ENCODE results near the gene BCL7C.
A peak's percentile ranks its signal among the peaks of the same experiment; 100 is the strongest.

The BCL7C gene

DNA sequence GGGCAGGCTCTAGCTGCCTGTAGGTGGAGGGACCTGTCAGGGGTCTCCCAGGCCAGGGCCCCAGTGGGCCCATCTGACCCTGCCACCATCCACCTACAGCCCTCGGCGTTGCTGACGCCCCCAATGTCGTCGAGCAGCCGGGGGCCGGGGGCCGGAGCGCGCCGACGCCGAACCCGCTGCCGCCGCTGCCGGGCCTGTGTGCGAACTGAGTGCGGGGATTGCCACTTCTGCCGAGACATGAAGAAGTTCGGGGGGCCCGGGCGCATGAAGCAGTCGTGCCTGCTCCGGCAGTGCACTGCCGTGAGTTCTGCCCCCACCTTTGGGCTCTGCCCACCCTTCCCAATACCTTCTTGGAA, 31.7 kb upstream of the BCL7C start:
- Mint-ChIP-seq H3K4me3 (no peak overlapping the region), H3K36me3 (ENCODE audit: low read depth) (peaks cover 5% of the 10 kb centered on the region), H3K27ac (no peak overlapping the region), H3K4me1 (ENCODE audit: low read depth) (peaks cover 10% of the 10 kb centered on the region), H3K9me3 (no peaks in the 10 kb centered on the region), H3K27me3 (no peaks in the 10 kb centered on the region)

DNA sequence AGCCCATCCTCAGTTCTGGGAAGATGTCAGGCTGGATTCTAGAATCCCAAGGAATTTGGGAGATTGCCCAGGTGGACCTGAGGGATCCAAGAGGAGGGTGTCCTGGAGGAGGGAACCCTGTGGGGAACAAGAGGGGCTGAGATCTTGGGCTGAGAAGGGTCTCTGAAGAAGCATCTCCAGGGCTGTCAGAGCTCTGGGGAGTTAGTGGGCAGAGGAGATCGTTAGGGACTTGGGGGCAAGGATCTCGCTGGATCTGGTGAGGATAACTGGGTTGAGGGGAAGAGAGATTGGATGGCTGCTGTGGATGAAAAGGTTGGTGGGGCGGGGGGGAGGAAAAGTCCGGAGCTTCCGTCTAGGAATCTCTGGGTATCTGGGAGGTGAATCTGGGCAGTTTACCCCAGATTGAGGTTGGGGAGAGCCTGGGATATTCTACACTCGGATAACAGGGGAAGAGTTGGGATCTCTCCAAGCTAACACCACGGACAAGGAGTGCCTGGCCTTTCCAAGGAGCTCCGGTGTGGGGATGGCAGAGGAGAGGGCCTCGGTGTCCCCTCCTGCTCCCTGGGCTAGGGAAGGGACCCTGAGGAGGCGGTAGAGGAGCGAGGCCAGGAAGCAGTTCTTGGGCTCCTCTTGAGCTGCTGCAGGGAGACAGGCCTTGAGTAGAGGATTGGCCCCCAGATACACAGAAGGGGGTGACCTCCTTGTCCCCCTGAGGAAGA, 31.2 kb upstream of the BCL7C start:
- Mint-ChIP-seq H3K36me3 (ENCODE audit: low read depth) (peaks cover 5% of the 10 kb centered on the region), H3K27me3 (no peaks in the 10 kb centered on the region), H3K4me3 (peak overlapping the region; percentile 78), H3K9me3 (no peaks in the 10 kb centered on the region), H3K4me1 (ENCODE audit: low read depth) (peaks cover 10% of the 10 kb centered on the region), H3K27ac (peak overlapping the region; percentile 40)

DNA sequence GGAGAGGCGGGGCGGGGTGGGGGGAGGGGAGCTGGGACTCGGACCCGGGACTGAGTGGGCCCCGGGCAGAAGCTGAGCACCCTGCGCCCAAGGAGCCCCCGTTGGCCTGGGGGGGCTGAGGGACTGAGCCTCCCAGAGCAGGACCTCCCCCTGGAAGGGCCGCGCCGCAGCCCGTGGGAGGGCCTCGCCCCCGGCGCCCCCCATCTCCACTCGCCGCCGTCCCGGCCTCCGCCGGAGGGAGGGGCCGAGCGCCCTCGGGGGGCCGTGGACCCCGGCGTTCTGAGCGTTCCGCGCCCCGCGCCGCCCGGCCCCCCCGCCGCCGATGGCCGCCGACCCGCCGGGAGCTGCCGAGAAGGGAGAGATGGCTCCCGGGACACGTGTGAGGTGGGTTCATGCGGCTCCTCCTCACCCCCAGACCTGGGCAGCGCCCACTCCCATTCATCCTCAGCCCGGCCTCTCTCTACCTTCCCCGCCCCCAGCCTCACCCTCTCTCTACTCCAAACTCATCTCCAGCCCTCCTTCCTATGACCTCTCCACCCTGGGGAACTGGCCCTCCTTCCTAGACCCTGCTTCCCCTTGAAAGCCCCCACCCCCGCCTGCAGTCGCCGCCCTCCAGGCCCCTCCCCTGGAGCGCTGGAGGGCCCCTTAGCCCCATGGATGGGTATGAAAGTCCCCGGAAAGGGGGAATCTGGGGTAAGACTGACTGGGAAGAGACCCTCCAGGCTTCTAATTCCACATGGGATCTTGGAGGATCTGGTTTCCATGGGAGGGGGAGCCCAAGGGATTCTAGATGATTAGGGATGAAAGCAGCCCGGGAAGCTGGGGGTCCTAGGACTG, 30.4 kb upstream of the BCL7C start:
- peaks cover 5% of the 10 kb centered on the region for H3K36me3 Mint-ChIP-seq (ENCODE audit: low read depth)
- peak overlapping the region; percentile 40 for H3K27ac Mint-ChIP-seq
- H3K4me3 Mint-ChIP-seq, result peak overlapping the region; percentile 78
- no peaks in the 10 kb centered on the region for H3K9me3 Mint-ChIP-seq
- peaks cover 10% of the 10 kb centered on the region for H3K4me1 Mint-ChIP-seq (ENCODE audit: low read depth)
- H3K27me3 Mint-ChIP-seq, result no peaks in the 10 kb centered on the region

DNA sequence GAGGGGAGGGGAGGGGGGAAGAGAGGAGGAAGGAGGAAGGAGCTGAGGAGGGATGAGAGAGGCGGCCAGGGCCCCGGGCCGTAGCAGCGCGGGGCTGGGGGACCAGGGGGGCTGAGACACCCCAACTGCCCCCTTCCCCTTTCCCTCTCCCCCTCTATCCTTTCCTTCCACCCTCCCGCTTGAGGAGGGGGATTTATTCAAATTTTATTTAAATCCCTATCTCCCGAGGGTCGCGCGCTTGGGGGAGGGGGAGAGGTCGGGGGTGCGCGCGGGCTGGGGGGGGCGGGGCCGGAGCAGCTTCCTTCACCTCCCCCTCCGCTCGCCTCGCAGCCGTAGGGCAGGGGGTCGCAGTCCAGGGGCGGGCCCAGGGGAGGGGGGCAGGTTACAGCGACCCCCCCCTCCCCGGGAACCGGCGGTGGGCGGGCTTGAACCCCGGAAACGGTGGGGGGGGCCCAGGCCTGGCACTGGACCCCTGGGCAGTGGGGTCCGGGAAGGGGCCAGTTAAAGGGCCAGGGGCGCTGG, 29.7 kb upstream of the BCL7C start, which contains the start of gene FBXL19:
FBXL19 (plus strand) TSS at position 19 of the 522 bp plus-strand sequence. CDS start 2,183 bp downstream, outside the sequence.
- Mint-ChIP-seq H3K9me3 (no peaks in the 10 kb centered on the region), H3K4me1 (ENCODE audit: low read depth) (peaks cover 10% of the 10 kb centered on the region), H3K4me3 (peak within 1 kb of the TSS; percentile 100), H3K27ac (peak within 1 kb of the TSS; percentile 100), H3K27me3 (no peaks in the 10 kb centered on the region), H3K36me3 (ENCODE audit: low read depth) (no peaks in the 10 kb centered on the region)

DNA sequence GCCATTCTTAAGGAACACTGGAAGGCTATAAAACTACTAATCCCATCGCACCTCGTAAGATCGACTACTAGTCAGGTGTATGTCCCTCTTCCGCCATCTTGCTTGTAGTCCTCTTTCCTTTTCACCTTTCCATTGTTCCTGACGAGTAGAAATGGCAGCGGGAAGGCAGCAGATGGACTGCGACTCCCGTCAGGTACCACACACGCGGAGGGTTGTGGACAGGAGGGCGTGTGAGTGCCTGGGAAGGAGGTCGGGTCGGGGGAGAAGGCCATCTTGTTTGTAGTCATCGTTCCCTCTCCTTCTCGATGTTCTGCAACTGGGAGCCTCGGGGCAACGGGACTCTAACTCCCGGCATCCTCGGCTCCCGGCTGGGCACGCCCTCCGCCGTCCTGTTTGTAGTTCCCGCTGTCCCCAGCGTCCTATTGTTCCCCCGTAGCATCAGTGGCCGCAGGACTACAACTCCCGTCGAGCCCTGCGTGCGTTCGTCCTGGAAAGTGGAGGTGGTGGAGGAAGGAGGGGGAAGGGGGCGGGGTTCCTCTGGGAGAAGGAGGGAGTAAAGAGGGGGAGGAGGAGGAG, 29.2 kb upstream of the BCL7C start:
- no peaks in the 10 kb centered on the region for H3K27me3 Mint-ChIP-seq
- H3K4me3 Mint-ChIP-seq, result peak overlapping the region; percentile 100
- peak overlapping the region; percentile 100 for H3K27ac Mint-ChIP-seq
- no peaks in the 10 kb centered on the region for H3K9me3 Mint-ChIP-seq
- no peaks in the 10 kb centered on the region for H3K36me3 Mint-ChIP-seq (ENCODE audit: low read depth)
- peaks cover 10% of the 10 kb centered on the region for H3K4me1 Mint-ChIP-seq (ENCODE audit: low read depth)

DNA sequence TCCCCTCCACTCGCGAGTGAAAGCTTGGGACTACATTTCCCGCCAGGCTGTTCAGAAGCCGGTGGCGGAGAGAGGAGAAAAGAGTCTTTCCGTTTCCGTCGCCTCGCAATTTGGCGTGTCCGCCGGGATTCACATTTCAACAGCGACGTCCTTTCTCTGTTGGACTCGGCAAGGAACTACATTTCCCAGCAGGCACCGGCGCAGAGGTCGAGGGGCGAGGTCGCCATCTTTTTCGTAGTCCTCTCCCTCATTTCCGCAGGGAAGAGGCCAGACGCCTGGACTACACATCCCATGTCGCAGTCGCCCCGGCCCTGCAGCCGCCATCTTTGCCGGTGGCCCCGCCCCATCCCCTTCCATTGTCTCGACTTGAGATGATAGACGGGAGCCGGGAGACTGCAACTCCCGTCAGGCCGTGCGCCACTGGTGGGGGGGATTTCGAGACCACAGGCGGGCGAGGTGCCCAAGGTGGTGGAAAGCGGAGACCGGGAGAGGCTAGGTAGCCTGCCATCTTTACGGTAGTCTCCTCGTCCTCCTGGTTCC, 28.6 kb upstream of the BCL7C start:
- Mint-ChIP-seq H3K27ac (peak overlapping the region; percentile 100), H3K4me3 (peak overlapping the region; percentile 100), H3K9me3 (no peaks in the 10 kb centered on the region), H3K36me3 (ENCODE audit: low read depth) (no peaks in the 10 kb centered on the region), H3K27me3 (no peaks in the 10 kb centered on the region), H3K4me1 (ENCODE audit: low read depth) (peaks cover 10% of the 10 kb centered on the region)

DNA sequence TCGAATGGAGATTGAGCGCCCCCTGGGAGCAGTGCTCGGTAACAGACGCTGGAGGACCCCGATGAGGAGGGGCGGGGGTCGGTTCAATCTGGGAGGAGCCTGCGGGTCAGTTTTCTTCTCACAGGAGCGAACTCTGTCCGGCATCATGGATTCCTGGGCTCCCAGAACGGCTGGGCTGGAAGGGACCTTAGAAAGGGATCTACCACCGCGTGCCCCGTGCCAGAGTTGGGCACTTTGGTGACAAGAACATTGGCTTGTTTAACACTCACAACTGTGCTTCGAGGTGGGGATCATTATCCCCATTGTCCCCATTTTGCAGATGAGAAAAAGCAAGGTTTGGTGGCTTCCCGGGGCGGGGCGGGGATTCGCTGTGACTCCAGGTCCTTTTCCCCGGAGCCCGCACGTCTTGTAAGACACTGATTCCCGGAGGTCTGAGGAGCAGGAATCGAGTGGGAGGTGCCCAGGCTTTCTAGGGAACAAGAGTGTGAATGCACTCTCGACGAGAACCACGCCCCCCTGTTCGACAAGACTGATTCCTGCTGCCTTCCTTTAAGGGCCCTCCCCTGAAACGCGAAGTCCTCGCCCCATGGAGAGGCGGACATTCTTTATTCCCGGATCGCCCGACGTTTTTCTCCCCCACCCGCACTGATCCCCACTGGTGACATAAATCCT, 28.0 kb upstream of the BCL7C start:
- no peaks in the 10 kb centered on the region for H3K27me3 Mint-ChIP-seq
- peaks cover 10% of the 10 kb centered on the region for H3K4me1 Mint-ChIP-seq (ENCODE audit: low read depth)
- H3K27ac Mint-ChIP-seq, result peak overlapping the region; percentile 100
- H3K9me3 Mint-ChIP-seq, result no peaks in the 10 kb centered on the region
- peak overlapping the region; percentile 100 for H3K4me3 Mint-ChIP-seq
- H3K36me3 Mint-ChIP-seq (ENCODE audit: low read depth), result no peaks in the 10 kb centered on the region

DNA sequence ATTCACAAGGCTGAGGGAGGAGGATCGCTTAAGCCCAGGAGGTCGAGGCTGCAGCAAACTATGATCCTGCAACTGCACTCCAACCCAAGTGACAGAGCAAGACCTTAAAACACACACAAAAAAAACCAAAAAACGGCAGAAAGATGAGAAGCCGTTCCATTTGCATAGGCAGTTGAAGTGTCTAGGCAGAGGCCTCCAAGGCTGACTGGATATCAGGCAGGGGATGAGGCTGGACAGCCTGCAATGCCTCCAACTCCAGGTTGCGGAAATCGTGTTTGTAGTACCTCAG, 27.5 kb upstream of the BCL7C start:
- Mint-ChIP-seq H3K9me3 (no peaks in the 10 kb centered on the region), H3K27ac (peak overlapping the region; percentile 100), H3K4me1 (ENCODE audit: low read depth) (peaks cover 10% of the 10 kb centered on the region), H3K4me3 (peak overlapping the region; percentile 100), H3K27me3 (no peaks in the 10 kb centered on the region), H3K36me3 (ENCODE audit: low read depth) (no peaks in the 10 kb centered on the region)

DNA sequence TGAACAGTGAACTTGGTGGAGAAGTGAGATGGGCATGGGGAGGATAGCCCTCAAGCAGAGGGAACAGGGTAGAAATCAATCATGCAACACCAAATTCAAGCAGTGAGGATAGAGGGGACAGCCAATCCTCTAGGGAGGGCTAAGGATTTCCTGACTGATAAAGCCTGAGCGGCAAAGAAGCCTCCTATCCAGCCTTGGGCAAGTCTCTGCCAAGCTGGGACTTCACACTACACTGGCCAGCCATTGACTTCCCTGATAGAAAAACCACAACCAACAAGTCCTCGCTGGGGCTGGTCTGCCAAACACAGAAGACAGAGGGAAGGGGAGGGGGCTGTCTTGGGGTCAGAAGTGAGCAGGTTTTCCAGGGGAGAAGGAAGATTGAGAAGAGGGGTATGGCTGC, 27.0 kb upstream of the BCL7C start:
- H3K36me3 Mint-ChIP-seq (ENCODE audit: low read depth), result no peaks in the 10 kb centered on the region
- H3K27me3 Mint-ChIP-seq, result no peaks in the 10 kb centered on the region
- no peak overlapping the region for H3K4me3 Mint-ChIP-seq
- no peak overlapping the region for H3K27ac Mint-ChIP-seq
- peaks cover 10% of the 10 kb centered on the region for H3K4me1 Mint-ChIP-seq (ENCODE audit: low read depth)
- no peaks in the 10 kb centered on the region for H3K9me3 Mint-ChIP-seq

DNA sequence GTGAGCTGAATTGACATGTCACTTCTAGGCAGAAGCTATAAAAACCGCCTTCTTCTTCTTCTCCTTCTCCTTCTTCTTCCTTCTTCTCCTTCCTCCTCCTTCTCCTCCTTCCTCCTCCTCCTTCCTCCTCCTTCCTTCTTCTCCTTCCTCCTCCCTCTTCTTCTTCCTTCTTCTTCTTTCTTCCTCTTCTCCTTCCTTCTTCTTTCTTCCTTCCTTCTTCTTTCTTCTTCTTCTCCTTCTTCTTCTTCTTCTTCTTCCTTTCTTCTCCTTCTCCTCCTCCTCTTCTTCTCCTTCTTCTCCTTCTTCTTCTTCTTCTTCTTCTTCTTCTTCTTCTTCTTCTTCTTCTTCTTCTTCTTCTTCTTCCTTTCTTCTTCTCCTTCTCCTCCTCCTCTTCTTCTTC, 24.7 kb upstream of the BCL7C start:
- Mint-ChIP-seq H3K9me3 (no peaks in the 10 kb centered on the region), H3K27ac (no peak overlapping the region), H3K4me1 (ENCODE audit: low read depth) (peaks cover 6% of the 10 kb centered on the region), H3K27me3 (no peaks in the 10 kb centered on the region), H3K4me3 (no peak overlapping the region), H3K36me3 (ENCODE audit: low read depth) (no peaks in the 10 kb centered on the region)

DNA sequence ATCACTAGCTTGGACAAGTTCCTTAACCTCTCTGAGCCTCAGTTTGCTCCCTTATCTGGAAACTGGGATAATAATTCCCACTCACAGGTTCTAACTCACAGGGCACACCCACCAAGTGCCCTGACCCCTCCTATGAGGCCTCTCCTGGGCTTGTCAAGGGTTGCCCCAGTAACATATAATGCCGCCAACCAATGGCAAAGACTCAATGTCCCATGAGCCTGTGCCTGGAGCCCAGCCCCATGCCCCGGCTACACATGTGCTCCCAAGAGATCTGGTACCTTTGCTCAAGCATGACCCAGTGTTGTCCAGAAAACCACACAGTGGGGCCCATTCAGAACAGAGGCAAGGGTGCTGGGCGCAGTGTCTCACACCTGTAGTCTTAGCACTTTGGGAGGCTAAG, 21.0 kb upstream of the BCL7C start:
- no peak overlapping the region for H3K4me3 Mint-ChIP-seq

DNA sequence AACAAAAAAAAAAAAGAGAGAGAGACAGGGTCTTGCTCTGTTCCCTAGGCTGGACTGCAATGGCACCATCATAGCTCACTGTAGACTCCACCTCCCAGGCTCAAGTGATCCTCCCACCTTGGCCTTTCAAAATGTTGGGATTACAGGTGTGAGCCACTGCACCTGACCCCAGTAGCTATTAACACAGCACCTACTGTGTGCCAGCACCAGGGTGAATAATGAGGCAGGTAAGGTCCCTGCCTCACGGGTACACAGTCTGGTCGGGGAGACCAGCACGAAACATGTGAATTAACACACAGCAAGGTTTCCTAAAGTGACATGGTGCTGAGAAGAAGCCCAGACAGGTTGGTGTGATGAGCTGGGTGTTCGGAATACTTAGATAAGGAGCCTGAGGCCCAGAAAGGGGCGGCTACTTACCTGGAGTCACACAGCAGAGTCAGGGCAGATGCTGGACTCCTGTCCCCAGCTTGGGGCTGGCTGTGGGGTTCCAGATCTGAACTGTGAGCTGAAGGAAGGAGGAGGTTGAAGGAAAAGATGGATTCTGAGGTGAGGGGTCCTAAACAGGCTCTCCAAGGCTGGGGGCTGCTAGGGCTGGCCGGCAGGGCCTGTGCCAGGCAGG, 19.0 kb upstream of the BCL7C start:
- Mint-ChIP-seq H3K27me3 (no peaks in the 10 kb centered on the region), H3K27ac (no peak overlapping the region), H3K4me1 (ENCODE audit: low read depth) (peaks cover under 1% of the 10 kb centered on the region), H3K9me3 (no peaks in the 10 kb centered on the region), H3K4me3 (no peak overlapping the region), H3K36me3 (ENCODE audit: low read depth) (no peaks in the 10 kb centered on the region)

More for the DNA sequence above, 21.0 kb upstream of the BCL7C start:
- H3K9me3 Mint-ChIP-seq, result no peaks in the 10 kb centered on the region
- H3K36me3 Mint-ChIP-seq (ENCODE audit: low read depth), result no peaks in the 10 kb centered on the region
- no peaks in the 10 kb centered on the region for H3K4me1 Mint-ChIP-seq (ENCODE audit: low read depth)
- no peaks in the 10 kb centered on the region for H3K27me3 Mint-ChIP-seq
- no peak overlapping the region for H3K27ac Mint-ChIP-seq

DNA sequence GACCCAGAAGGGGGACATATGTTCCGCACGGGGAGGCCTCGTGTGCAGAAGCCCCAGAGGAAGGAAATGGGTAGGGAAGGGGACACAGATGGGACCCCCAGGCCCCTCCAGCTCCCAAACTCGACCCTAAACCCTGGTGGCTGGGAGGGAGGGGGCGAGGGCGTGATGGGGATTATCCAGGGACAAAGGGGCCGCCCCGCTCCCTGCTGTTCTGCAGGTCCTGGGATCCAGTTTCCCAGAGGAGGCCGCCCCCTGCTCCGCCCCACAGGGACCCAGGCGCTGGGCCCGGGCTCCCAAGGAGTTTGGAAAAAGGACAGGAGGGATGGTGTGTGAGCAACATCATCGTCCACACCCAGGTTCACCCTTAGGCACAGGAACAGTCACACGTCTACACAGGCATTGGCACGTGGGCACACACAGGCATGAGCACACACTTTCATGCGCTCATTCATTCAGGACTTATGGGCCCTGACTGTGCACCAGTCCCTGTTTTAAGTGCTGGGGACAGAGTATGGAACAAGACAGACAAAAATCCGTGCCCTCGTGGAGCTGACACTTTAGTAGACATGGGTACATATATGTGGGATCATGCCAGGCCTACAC, 16.7 kb upstream of the BCL7C start:
- Mint-ChIP-seq H3K36me3 (ENCODE audit: low read depth) (no peaks in the 10 kb centered on the region), H3K27ac (no peak overlapping the region), H3K27me3 (no peaks in the 10 kb centered on the region), H3K4me1 (ENCODE audit: low read depth) (peaks cover 4% of the 10 kb centered on the region), H3K4me3 (no peak overlapping the region), H3K9me3 (no peaks in the 10 kb centered on the region)

DNA sequence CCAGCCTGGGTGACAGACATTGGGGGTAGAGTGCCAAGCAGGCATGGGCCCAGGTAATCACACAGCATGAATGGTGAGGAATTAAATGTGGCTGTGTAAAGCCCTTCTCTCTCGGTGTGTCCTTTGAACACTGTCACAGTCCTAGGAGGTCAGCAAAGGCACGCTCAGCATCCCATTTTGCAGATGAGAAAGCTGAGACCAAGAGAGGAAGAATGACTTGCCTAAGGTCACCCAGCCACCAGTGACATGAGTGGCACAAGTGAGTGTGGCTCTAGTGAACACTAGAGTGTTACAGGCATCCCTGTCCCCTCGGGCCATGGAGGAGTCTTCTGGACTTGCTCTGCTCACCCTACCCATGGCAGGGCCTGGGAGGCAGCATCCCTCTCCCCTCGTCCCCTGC, 13.2 kb upstream of the BCL7C start:
- peaks cover 4% of the 10 kb centered on the region for H3K9me3 Mint-ChIP-seq
- no peaks in the 10 kb centered on the region for H3K27me3 Mint-ChIP-seq
- H3K4me1 Mint-ChIP-seq (ENCODE audit: low read depth), result peaks cover 22% of the 10 kb centered on the region
- H3K27ac Mint-ChIP-seq, result no peak overlapping the region
- H3K4me3 Mint-ChIP-seq, result no peak overlapping the region
- no peaks in the 10 kb centered on the region for H3K36me3 Mint-ChIP-seq (ENCODE audit: low read depth)
